K562 (cell line): ENCODE data around the gene KLHL25.

ENCODE experiments used
- BRD9 ChIP-seq: fragments of 450-650 bp; IDR thresholded peaks from 2 replicates; pipeline ENCODE4 v1.6.1; 2018; ENCODE audit warnings: low read depth; ENCODE audit not compliant: partially characterized antibody
- EP300 ChIP-seq: IDR thresholded peaks from 2 replicates; pipeline ENCODE4 v1.6.1; 2012; ENCODE audit warnings: low read length, improper control_type of control experiment
- EZH2 ChIP-seq: IDR thresholded peaks from 2 replicates; pipeline ENCODE4 v1.6.1; 2012; ENCODE audit warnings: low read depth, mild to moderate bottlenecking, inconsistent platforms, low read length, borderline replicate concordance
- FOSL1 ChIP-seq: fragments of 200-800 bp; sonication (Bioruptor generic); conservative IDR thresholded peaks from 2 replicates; pipeline ENCODE4 v1.6.1; 2016; ENCODE audit warnings: missing genetic modification characterization, missing compliant biosample characterization
- GABPB2 ChIP-seq: fragments of 250-450 bp; sonication (Bioruptor Pico); conservative IDR thresholded peaks from 2 replicates; pipeline ENCODE4 v1.5.1; 2021; ENCODE audit warnings: mild to moderate bottlenecking
- NBN ChIP-seq: fragments of 450-650 bp; IDR thresholded peaks from 2 replicates; pipeline ENCODE4 v1.6.1; 2016; ENCODE audit warnings: low read depth, mild to moderate bottlenecking
- NFRKB ChIP-seq: fragments of 450-650 bp; IDR thresholded peaks from 2 replicates; pipeline ENCODE4 v1.6.1; 2016; ENCODE audit warnings: low read depth
- NONO ChIP-seq, 2 experiments: fragments of 200-400 bp in 1 of 2; fragments of 450-650 bp in 1 of 2; formaldehyde crosslinking in 1 of 2; IDR thresholded peaks; 2 replicates each; pipeline ENCODE4 v1.6.1; 2017; ENCODE audit warnings: low read depth in 2 of 2, mild to moderate bottlenecking in 2 of 2, moderate library complexity in 2 of 2, low read length in 1 of 2
- RAD51 ChIP-seq: fragments of 450-650 bp; IDR thresholded peaks from 2 replicates; pipeline ENCODE4 v1.7.1; 2016; ENCODE audit warnings: low read depth, mild to moderate bottlenecking, borderline replicate concordance
- ZNF699 ChIP-seq: fragments of 250-450 bp; sonication (Bioruptor Pico); IDR thresholded peaks from 2 replicates; pipeline ENCODE4 v1.8.0; 2021; ENCODE audit warnings: mild to moderate bottlenecking, moderate library complexity; ENCODE audit not compliant: insufficient replicate concordance
- TF ChIP-seq, protein P1 (sequence below): fragments of 450-650 bp; formaldehyde crosslinking; IDR thresholded peaks from 2 replicates; pipeline ENCODE4 v1.4.0; 2020; ENCODE audit warnings: mild to moderate bottlenecking, moderate library complexity
- TF ChIP-seq, protein P2 (sequence below), 3 experiments: IDR thresholded peaks in 2 of 3; conservative IDR thresholded peaks in 1 of 3; 2 replicates each; pipeline ENCODE4 v1.5.1; 2011 to 2012; ENCODE audit warnings: low read length in 3 of 3, mild to moderate bottlenecking in 3 of 3, control low read depth in 2 of 3, improper control_type of control experiment in 1 of 3, inconsistent platforms in 1 of 3, low read depth in 1 of 3, mixed read lengths in 1 of 3, moderate library complexity in 1 of 3; ENCODE audit not compliant: insufficient read depth in 2 of 3

DNA sequence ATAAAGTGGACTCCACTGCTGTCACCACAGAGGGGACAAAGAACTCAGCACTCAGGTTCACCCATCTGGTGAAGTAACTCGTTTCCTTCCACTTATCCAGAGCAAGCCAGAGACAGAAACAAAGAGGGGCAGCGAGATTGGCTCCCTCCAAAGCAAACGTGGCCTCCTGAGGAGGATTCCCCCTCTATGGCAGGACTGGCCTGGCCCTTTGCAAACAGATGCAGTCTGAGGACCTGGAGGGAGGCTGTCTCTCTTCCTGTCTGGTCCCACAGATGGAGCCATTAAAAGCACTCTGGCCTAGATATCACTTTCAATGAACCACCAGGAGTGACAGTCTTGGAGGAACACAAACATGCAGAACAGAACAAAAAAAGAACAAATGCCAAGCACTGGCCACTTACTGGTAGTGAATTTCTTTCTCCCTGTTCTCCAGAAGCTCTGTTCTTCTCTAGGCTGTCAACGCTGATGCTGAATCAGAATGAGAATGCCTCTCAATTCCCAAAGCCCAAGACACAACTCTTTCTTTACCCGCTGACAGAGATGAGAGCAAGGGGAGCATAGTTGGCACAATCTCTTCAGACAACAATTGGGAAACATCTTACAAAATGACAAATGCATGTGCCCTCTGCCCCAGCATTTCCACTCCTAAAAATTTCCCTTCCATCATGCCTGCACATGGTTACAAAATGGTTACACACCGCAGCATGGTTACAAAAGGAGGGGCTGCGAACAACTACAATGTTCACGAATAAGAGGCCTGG lies 14.3 kb downstream of the KLHL25 start:
- TF ChIP-seq NONO (IDR thresholded peaks at IDR 0.05; ENCODE audit: low read depth in 2 of 2, low read length in 1 of 2), result no peak
- no peak for TF ChIP-seq GABPB2 (CRISPR knock-in tag)
- TF ChIP-seq, protein P1, sequence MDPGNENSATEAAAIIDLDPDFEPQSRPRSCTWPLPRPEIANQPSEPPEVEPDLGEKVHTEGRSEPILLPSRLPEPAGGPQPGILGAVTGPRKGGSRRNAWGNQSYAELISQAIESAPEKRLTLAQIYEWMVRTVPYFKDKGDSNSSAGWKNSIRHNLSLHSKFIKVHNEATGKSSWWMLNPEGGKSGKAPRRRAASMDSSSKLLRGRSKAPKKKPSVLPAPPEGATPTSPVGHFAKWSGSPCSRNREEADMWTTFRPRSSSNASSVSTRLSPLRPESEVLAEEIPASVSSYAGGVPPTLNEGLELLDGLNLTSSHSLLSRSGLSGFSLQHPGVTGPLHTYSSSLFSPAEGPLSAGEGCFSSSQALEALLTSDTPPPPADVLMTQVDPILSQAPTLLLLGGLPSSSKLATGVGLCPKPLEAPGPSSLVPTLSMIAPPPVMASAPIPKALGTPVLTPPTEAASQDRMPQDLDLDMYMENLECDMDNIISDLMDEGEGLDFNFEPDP (CRISPR knock-in tag), result no peak
- TF ChIP-seq BRD9, result no peak
- TF ChIP-seq, protein P2, sequence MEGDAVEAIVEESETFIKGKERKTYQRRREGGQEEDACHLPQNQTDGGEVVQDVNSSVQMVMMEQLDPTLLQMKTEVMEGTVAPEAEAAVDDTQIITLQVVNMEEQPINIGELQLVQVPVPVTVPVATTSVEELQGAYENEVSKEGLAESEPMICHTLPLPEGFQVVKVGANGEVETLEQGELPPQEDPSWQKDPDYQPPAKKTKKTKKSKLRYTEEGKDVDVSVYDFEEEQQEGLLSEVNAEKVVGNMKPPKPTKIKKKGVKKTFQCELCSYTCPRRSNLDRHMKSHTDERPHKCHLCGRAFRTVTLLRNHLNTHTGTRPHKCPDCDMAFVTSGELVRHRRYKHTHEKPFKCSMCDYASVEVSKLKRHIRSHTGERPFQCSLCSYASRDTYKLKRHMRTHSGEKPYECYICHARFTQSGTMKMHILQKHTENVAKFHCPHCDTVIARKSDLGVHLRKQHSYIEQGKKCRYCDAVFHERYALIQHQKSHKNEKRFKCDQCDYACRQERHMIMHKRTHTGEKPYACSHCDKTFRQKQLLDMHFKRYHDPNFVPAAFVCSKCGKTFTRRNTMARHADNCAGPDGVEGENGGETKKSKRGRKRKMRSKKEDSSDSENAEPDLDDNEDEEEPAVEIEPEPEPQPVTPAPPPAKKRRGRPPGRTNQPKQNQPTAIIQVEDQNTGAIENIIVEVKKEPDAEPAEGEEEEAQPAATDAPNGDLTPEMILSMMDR (IDR thresholded peaks at IDR 0.05 in 2 of 3, conservative IDR thresholded peaks at IDR 0.05 in 1 of 3; ENCODE audit: insufficient read depth in 2 of 3, low read depth in 1 of 3, low read length in 3 of 3), result no peak
- TF ChIP-seq NBN, result no peak
- TF ChIP-seq ZNF699, result no peak
- TF ChIP-seq EP300, result no peak
- no peak for TF ChIP-seq RAD51
- TF ChIP-seq EZH2, result no peak
- TF ChIP-seq NFRKB, result no peak
- TF ChIP-seq FOSL1 (tag), result no peak
